Stimulated activated CD8-positive, alpha-beta memory T cell treated with anti-CD3 and anti-CD28 coated beads, Interleukin-4, amount 100 ng/mL, for 24 hours (primary cell): ENCODE measurements around the gene TOX3.

Experiments
- DNase-seq: peaks from one replicate; pipeline ENCODE4 v3.0.0-alpha.2; 2020; ENCODE audit warnings: low read depth

The TOX3 gene

DNA sequence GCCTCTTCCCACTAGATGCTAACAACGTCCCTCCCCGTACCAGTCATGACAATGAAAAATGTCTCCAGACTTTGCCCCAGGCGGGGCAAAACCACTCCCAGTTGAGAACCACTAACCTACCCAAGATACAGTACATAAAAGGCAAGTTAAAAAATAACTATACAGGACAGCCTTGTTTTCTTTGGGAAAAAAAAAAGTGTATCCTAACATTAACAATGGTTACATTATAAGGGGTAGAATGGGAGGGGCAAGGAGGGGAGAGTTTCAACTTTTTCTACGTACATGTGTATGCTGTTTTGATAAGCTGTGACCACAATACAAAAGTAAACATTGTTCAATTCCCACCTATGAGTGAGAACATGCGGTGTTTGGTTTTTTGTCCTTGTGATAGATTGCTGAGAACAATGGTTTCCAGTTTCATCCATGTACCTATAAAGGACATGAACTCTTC lies 94.9 kb downstream of the TOX3 start:
- no peak for DNase-seq

GRCh38 chr16:52450916-52451315 lies 96.0 kb downstream of the TOX3 start:
- DNase-seq, result no peak

- no peak for DNase-seq
These were observed 96.7 kb downstream of the TOX3 start for GRCh38 chr16:52450241-52450640.

- DNase-seq, result no peak
These were observed 100.9 kb downstream of the TOX3 start for GRCh38 chr16:52446080-52446479.

- no peak for DNase-seq
These were observed 105.1 kb downstream of the TOX3 start for GRCh38 chr16:52441886-52442285.

GRCh38 chr16:52440248-52440647 lies 106.7 kb downstream of the TOX3 start:
- no peak for DNase-seq

DNA sequence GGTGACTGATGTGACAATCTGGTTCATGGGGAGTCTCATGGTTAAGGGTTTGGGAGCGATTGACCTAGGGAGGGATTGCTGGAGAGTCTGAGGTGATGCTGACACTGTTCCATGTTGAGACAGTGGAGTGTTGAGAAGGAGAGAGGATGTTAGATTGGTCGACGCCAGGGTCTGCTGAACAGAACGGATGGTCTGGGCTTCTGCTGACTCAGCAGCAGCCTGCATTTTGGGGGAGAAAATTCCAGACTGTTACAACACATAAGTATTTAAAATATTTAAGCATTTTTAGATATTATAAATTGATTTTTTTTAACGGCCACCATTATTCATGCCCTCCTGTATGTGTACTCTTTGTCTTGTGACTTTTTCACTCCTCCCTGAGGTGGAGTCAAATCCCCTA lies 107.2 kb downstream of the TOX3 start:
- no peak for DNase-seq

DNA sequence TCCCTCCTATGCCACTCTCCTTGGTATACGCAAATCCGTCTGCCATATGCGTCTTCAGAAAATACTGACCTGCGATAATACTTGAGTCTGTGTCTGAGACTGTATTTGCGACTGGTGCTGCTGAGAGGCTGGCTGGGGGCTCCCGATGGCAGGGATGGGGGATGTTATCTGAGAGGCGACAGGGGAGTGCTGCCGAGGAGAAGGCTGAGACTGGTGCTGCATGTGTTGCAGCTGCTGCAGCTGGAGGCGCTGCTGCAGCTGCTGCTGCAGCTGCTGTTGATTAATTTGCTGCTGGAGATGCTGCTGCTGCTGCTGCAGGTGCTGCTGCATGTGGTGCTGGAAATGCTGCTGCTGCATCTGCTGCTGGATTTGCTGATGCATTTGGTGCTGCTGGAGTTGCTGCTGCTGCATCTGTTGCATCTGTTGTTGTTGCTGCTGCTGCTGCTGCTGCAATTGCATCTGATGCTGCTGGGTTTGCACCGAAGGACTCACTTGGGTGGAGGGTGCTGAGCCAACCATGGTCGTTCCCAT lies 107.7 kb downstream of the TOX3 start:
- DNase-seq, result no peak

DNA sequence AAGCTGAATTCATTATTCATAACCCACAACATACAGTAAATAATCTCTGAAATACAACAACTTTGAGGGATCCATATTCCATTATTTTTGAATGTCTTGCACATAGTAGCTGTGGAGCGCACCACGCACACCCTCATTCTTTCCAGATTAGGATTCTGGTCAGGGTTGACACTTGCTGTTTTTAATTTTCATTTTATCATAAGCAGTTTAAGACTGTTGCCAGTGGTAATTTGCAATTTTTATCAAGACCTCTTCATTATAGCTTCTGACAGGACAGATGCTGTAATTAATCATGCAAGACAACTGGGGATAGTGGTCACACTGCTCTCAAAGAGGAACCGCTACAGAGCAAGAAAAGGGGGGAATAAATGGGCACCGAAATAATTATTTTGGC lies 109.7 kb downstream of the TOX3 start:
- no peak for DNase-seq

DNA sequence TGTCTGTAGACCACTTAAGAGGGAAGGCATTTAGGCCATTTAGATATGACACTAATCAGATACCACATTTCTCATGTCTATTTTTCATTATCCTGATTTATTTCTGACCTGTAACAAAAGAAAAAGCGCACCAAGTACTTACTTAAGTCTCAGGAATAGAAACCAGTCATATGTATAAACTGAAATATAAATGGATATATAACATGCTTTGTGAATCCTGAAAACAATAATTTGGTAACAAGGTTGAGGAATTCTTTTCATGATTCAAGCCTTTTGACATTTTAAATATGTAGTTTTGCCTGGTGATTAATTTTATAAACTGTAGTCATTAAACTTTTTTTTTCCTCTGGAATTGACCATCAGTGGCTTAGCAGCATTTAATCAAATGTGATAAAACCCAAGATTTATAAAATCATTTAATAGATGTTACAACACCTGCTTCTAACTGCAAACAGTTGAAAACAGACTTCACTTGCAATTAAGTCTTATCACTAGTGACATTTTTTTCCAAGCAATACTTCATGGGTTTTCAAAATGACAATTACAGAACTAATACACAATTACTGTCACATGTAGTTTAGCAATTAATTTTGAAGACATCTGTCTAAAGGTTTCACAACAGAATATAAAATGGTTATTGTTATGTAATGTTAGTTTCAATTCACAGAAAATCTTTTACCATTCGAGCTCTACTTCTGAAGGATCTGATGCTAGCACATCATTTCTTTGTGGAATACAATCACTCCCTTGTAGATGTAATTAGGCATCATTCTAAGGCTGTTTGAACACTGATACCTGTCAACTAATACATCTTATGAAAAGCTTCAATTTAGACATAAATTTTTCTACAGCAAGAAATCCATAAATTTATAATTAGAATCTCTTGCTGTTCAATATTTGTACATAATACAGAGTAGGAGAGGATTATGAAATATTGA lies 110.3 kb downstream of the TOX3 start:
- DNase-seq, result no peak

- DNase-seq, result no peak
These were observed 112.7 kb downstream of the TOX3 start for GRCh38 chr16:52434224-52434623.

- no peak for DNase-seq
These were observed 113.3 kb downstream of the TOX3 start for GRCh38 chr16:52433643-52434042.

GRCh38 chr16:52424591-52424990 lies 122.4 kb downstream of the TOX3 start:
- DNase-seq, result no peak

- DNase-seq, result no peak
These were observed 124.6 kb downstream of the TOX3 start for GRCh38 chr16:52422307-52422706.

- no peak for DNase-seq
These were observed 128.7 kb downstream of the TOX3 start for GRCh38 chr16:52418201-52418600.

GRCh38 chr16:52416888-52417287 lies 130.1 kb downstream of the TOX3 start:
- no peak for DNase-seq

DNA sequence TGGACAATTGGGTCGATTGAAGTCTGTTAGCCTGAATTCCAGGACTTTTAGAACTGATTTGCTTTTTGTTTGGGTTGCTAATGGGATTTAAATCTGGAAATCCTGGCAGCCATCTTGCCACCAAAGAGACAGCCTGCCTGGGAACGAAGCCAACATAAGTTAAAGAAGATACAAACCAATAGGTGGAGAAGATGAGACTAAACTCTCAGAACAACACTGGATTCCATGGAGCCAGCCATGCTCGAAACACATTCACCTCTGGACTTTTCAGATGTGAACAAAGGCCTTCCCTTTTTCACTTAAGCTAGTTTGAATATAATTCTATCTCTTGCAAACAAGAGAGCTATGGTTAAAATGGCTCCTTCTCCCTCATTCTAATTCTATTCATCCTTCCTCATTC lies 135.9 kb downstream of the TOX3 start:
- DNase-seq, result no peak

DNA sequence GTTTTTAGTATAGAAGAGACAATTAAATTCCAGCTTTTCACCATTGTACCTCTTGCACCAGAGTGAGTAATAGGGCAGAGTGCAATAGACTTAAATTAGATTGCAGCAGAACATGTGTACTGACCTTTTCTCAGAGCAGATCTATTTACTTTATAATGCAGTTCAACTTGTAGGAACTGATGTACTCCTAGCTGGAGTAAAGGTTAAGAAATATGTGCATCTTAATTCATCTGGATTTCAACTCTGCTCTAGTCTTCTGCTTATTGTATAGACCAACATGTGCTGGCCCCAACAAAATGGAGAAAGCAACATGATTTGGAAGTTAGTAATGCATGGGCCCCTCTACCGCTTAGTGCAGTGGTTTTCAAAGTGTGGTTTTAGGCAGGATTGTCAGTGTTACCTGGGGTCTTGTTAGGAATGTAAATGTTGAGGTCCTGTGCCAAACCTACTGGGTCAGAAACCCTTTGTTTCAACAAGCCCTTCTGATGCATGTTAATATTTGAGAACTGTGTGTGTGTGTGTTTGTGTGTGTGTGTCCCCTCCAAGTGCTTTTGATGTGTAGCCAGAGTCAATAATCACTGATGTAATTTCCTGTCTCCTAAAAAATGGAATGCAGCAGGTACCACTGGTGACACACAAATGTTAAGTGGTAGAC lies 138.6 kb downstream of the TOX3 start:
- no peak for DNase-seq

DNA sequence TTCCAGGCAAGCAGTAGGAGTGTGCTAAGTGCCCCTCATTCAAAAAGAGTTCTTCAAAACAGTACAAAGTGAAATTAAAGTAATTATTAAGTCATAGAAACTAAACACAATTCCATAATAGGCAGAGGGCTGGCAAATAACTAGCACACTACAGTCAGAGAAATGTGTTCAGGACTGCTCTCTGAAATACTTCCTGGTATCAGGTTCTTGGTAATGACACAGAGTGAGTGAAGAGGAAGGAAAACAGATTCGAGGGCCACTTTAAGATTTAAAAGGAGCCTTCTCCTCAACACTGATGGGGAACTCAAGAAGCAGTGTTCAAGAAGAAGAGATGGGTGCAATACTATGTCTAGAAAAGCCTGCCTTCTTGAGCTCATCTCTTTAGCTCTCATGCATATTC lies 139.2 kb downstream of the TOX3 start:
- DNase-seq, result no peak

- no peak for DNase-seq
These were observed 141.5 kb downstream of the TOX3 start for GRCh38 chr16:52405441-52405840.

DNA sequence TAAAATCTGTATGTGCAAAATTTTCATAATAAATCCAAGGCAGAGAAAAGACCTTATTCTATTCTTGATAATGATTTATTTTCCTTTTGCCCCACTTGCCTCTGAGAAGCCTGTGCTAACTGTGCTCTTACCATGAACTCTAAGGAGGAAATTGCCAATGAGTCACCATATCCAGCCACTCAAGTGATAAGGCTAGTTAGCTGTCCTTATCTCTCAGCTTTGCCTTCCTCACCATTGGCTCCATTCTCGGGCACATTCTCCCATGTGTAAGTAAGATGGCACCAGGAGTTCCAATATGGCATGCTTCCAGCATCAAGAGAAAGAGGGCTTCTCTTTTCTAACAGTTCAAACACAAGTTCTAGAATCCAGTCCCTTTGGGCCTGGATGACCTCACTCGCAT lies 142.4 kb downstream of the TOX3 start:
- DNase-seq, result no peak

- no peak for DNase-seq
These were observed 147.8 kb downstream of the TOX3 start for GRCh38 chr16:52399116-52399515.

DNA sequence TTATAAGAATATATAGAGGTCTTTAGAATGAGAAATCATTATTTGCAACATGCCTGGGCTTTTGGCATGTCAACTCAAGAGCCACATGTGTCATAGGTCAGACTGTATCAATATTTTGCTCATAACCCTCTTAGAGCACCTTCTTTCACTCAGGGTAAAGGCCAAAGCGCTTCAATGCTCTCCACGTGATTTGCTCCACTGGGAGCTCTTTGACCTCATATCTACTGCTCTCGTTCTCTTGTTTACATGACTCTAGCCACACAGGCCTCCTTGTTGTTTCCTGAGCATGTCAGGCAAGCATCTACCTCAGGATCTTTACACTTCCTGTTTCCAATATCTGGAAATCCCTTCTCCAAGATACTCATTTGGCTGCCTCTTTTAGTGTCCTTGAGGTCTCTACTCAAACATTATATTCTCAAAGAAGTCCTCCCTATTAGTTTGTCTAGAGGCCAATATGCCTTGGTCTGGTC lies 148.4 kb downstream of the TOX3 start:
- no peak for DNase-seq
